Activated CD8-positive, alpha-beta memory T cell treated with anti-CD3 and anti-CD28 coated beads, Interleukin-2, amount 50 U/mL, for 24 hours (primary cell): Measurements from ENCODE around the gene MSN.
A peak's percentile ranks its signal among the peaks of the same experiment; 100 is the strongest.

Source experiments
- DNase-seq: peaks from one replicate; pipeline ENCODE4 v3.0.0-alpha.2; 2020; ENCODE audit errors: extremely low read depth

The MSN gene

GRCh38 chrX:65673857-65674203 is 6.4 kb downstream of the MSN start:
- no peak for DNase-seq

- no peak for DNase-seq
These were observed 6.9 kb downstream of the MSN start for GRCh38 chrX:65674204-65674893.

- DNase-seq = no peak
These were observed 10.6 kb downstream of the MSN start for GRCh38 chrX:65677954-65678469.

- no peak for DNase-seq
These were observed 11.7 kb downstream of the MSN start for GRCh38 chrX:65679071-65679540.

GRCh38 chrX:65681810-65682209 is 14.4 kb downstream of the MSN start:
- DNase-seq = no peak

- DNase-seq = no peak
These were observed 17.7 kb downstream of the MSN start for GRCh38 chrX:65685112-65685511.

- DNase-seq = no peak
These were observed 18.8 kb downstream of the MSN start for GRCh38 chrX:65686236-65686635.

- no peak for DNase-seq
These were observed 19.9 kb downstream of the MSN start for GRCh38 chrX:65687367-65687766.

GRCh38 chrX:65688403-65688871 is 21.0 kb downstream of the MSN start:
- no peak for DNase-seq

- no peak for DNase-seq
These were observed 21.9 kb downstream of the MSN start for GRCh38 chrX:65689377-65689776.

GRCh38 chrX:65690057-65690855 is 22.8 kb downstream of the MSN start:
- no peak for DNase-seq

GRCh38 chrX:65695849-65696449 is 28.5 kb downstream of the MSN start:
- DNase-seq = no peak

- no peak for DNase-seq
These were observed 29.2 kb downstream of the MSN start for GRCh38 chrX:65696613-65697012.

GRCh38 chrX:65697211-65697641 is 29.8 kb downstream of the MSN start:
- DNase-seq = no peak

GRCh38 chrX:65697915-65698796 is 30.7 kb downstream of the MSN start:
- peak; percentile 39 for DNase-seq

GRCh38 chrX:65702956-65703355 is 35.5 kb downstream of the MSN start:
- DNase-seq = no peak

GRCh38 chrX:65705439-65705838 is 38.0 kb downstream of the MSN start:
- DNase-seq = no peak

GRCh38 chrX:65706041-65706828 is 38.8 kb downstream of the MSN start:
- no peak for DNase-seq

- no peak for DNase-seq
These were observed 39.7 kb downstream of the MSN start for GRCh38 chrX:65707151-65707550.

GRCh38 chrX:65712005-65712806 is 44.8 kb downstream of the MSN start:
- DNase-seq = no peak
